A673 (cell line): ENCODE measurements around the gene TLR9. TPM values are rescaled to one million over a fixed set of nuclear protein-coding genes. Genes with fewer than 3 reads are reported as not detected.

Experiments used
- BruUV-seq: library from RNA; stranded (reverse); fragments of 400-500 nt; replicated peaks from 2 replicates; lab custom pipeline; 2021; lab: Mats Ljungman, UMichigan
- CTCF ChIA-PET: fragments of 300-600 bp; sonication (Branson Sonifier 250); formaldehyde crosslinking; loops from one replicate; lab custom pipeline; 2022; ENCODE audit warnings: antibody characterized with exemption; lab: Charles Lee
- POLR2A ChIA-PET: fragments of 300-600 bp; sonication (Branson Sonifier 250); formaldehyde crosslinking; loops from one replicate; lab custom pipeline; 2022; ENCODE audit warnings: antibody characterized with exemption; ENCODE audit not compliant: low non-redundant PET; lab: Charles Lee
- DNase-seq: peaks from one replicate; pipeline ENCODE4 v3.0.0-alpha.2; 2015; ENCODE audit warnings: low spot score
- H3K27ac ChIP-seq: fragments of 200-600 bp; sonication (generic); 2 replicates; pipeline ENCODE4 v1.5.1; 2016; ENCODE audit warnings: mixed run types, low read depth, mild to moderate bottlenecking, mixed read lengths, antibody characterized with exemption, low read length; ENCODE audit not compliant: poor library complexity, severe bottlenecking
- H3K27me3 ChIP-seq: fragments of 200-600 bp; sonication (generic); replicated peaks from 2 replicates; pipeline ENCODE4 v1.6.1; 2017; ENCODE audit warnings: mixed run types, low read depth, mild to moderate bottlenecking, mixed read lengths, antibody characterized with exemption, low read length; ENCODE audit not compliant: insufficient read depth, poor library complexity
- H3K36me3 ChIP-seq: fragments of 200-600 bp; sonication (generic); 2 replicates; pipeline ENCODE4 v1.6.1; 2016; ENCODE audit warnings: mixed run types, mild to moderate bottlenecking, mixed read lengths, antibody characterized with exemption, low read length; ENCODE audit not compliant: insufficient read depth, poor library complexity, severe bottlenecking
- H3K4me1 ChIP-seq: fragments of 200-600 bp; sonication (generic); 2 replicates; pipeline ENCODE4 v1.6.1; 2017; ENCODE audit warnings: mixed run types, mild to moderate bottlenecking, mixed read lengths, antibody characterized with exemption, low read length; ENCODE audit not compliant: insufficient read depth, poor library complexity, severe bottlenecking
- H3K4me3 ChIP-seq: fragments of 200-600 bp; sonication (generic); 2 replicates; pipeline ENCODE4 v1.5.1; 2016; ENCODE audit warnings: low read depth, mixed run types, mild to moderate bottlenecking, mixed read lengths, low read length; ENCODE audit not compliant: poor library complexity, severe bottlenecking
- H3K9me3 ChIP-seq: fragments of 200-600 bp; sonication (generic); 2 replicates; pipeline ENCODE4 v1.6.1; 2016; ENCODE audit warnings: mixed run types, low read depth, mild to moderate bottlenecking, mixed read lengths, antibody characterized with exemption, low read length; ENCODE audit not compliant: poor library complexity, severe bottlenecking
- EZH2 ChIP-seq: fragments of 200-600 bp; sonication (generic); IDR thresholded peaks from 2 replicates; pipeline ENCODE4 v1.6.1; 2017; ENCODE audit warnings: borderline replicate concordance, low read depth, mild to moderate bottlenecking, mixed read lengths, antibody characterized with exemption, low read length; ENCODE audit not compliant: poor library complexity, severe bottlenecking
- intact Hi-C: fragments of 100-400 bp; cut with micrococcal nuclease; formaldehyde crosslinking; loops from one replicate; pipeline ENCODE4 v1.10.0; 2022; ENCODE audit not compliant: unreplicated experiment
- total RNA-seq: library from RNA; stranded (reverse); gene quantifications from 2 replicates; pipeline ENCODE4 v1.2.3, GENCODE V29; 2021
- TF ChIP-seq, protein P1 (sequence below): fragments of 300-800, 200-600 bp; sonication (generic); conservative IDR thresholded peaks from 2 replicates; pipeline ENCODE4 v1.5.1; 2017; ENCODE audit warnings: low read depth, mild to moderate bottlenecking, antibody characterized with exemption, low read length, moderate library complexity, mixed read lengths

Gene TLR9
- total RNA-seq, 1 experiment from 2014 or later: not detected

DNA sequence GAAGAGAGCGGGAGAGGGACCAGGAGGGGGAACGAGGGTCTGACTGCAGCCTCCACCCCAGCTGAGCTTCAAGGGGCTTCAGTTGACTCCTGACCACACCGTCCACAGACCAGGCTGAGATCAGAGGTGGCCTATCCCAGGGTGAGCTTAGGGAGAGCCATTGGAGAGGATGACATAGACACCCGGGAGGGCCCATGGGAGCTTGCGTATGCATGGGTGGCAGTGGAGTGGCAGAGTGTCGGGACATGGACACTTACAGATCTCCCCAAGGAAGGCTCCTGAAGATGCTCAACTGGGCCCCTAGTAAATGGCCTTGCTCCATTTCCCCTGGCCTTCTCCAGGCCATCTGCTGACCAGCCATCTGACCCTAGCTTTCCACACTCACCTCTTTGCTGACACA lies 40.1 kb downstream of the TLR9 start:
- ChIA-PET POLR2A (no interaction called here), CTCF (no interaction called here)
- Histone ChIP-seq H3K4me1 (no peaks in the 10 kb centered on the region), H3K27ac (no peak overlapping the region), H3K36me3 (no peaks in the 10 kb centered on the region), H3K9me3 (no peaks in the 10 kb centered on the region), H3K27me3 (no peaks in the 10 kb centered on the region), H3K4me3 (no peak overlapping the region)
- no peak for DNase-seq
- no TSS peak for BruUV-seq
- intact Hi-C loops: no loop called here
- TF ChIP-seq EZH2: no peak
- TF ChIP-seq, protein P1, sequence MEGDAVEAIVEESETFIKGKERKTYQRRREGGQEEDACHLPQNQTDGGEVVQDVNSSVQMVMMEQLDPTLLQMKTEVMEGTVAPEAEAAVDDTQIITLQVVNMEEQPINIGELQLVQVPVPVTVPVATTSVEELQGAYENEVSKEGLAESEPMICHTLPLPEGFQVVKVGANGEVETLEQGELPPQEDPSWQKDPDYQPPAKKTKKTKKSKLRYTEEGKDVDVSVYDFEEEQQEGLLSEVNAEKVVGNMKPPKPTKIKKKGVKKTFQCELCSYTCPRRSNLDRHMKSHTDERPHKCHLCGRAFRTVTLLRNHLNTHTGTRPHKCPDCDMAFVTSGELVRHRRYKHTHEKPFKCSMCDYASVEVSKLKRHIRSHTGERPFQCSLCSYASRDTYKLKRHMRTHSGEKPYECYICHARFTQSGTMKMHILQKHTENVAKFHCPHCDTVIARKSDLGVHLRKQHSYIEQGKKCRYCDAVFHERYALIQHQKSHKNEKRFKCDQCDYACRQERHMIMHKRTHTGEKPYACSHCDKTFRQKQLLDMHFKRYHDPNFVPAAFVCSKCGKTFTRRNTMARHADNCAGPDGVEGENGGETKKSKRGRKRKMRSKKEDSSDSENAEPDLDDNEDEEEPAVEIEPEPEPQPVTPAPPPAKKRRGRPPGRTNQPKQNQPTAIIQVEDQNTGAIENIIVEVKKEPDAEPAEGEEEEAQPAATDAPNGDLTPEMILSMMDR: no peak

DNA sequence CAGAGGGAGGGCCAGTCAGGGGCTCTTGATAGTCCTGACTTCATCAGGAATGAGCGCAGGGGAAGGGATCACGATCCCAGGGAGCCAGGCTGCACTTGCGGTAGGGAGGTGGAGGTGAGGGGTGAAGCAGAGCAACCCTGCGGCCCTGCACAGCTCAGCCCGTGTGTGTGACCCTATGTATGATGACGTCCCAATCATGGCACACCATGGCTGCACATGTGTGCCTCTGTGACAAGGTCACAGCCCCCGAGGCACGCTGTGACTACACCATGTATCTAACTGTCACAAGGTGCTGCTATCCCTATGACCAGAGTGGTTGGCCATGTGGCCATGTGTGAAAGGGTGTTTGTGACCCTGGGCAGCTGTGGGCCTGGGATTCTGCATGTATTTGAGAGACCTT lies 40.8 kb downstream of the TLR9 start:
- Histone ChIP-seq H3K27ac (no peak overlapping the region), H3K9me3 (no peaks in the 10 kb centered on the region), H3K27me3 (no peaks in the 10 kb centered on the region), H3K36me3 (no peaks in the 10 kb centered on the region), H3K4me3 (no peak overlapping the region), H3K4me1 (no peaks in the 10 kb centered on the region)
- intact Hi-C loops: no loop called here
- no TSS peak for BruUV-seq
- DNase-seq: no peak
- TF ChIP-seq EZH2: no peak
- TF ChIP-seq, protein P1: no peak
- ChIA-PET POLR2A (no interaction called here), CTCF (no interaction called here)

DNA sequence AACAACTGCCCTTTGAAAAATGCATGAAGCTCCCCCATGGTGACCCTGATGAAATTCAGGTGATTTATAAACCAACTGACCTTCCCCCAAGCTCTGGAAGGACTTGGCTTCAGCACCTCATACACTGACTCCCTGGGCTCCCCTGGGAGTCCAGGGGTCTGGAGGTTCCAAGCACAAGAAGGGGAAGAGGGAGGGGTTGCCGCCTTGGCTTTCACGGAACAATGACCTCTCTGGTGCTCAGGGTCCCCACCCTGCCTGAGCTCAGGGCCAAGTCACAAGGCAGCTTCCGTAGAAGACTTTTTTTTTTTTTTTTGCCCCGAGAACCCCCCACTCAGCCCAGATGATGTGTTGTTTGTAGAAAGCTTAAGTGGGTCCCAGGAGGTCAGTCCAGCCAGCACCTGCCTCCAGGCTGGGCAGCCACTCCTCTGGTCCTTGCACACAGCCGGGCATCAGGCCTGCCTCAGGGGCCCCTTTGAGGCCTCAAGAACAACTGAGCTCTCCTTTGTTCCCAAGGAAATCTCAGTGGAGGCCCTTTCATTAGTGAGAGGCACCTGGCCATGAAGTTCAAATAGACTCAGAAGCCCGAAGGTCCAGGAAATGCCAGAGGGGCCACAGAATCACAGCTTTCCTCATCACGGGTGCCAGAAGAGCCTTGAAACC lies 41.5 kb downstream of the TLR9 start:
- no peaks in the 10 kb centered on the region for H3K36me3 ChIP-seq
- H3K9me3 ChIP-seq: no peaks in the 10 kb centered on the region
- no peak overlapping the region for H3K4me3 ChIP-seq
- BruUV-seq: no TSS peak
- DNase-seq: no peak
- no peaks in the 10 kb centered on the region for H3K4me1 ChIP-seq
- intact Hi-C loops: no loop called here
- CTCF ChIA-PET: no interaction called here
- H3K27me3 ChIP-seq: no peaks in the 10 kb centered on the region
- TF ChIP-seq, protein P1: no peak
- TF ChIP-seq EZH2: no peak
- H3K27ac ChIP-seq: no peak overlapping the region
- POLR2A ChIA-PET: no interaction called here
